Testis (tissue), 2 donors: ENCODE data around the gene HK1.

Experiments used
- POLR2A ChIP-seq: fragments of 450-650 bp; IDR thresholded peaks from one replicate; pipeline ENCODE4 v1.6.1; 2017; ENCODE audit warnings: antibody characterized with exemption, mild to moderate bottlenecking, moderate library complexity
- TF ChIP-seq, protein P1 (sequence below), 3 experiments: fragments of 450-650 bp in 2 of 3; fragments of 200-600 bp in 1 of 3; sonication (generic) in 1 of 3; IDR thresholded peaks; one replicate each; pipeline ENCODE4 v1.5.1; 2016 to 2019; ENCODE audit warnings: antibody characterized with exemption in 3 of 3, mild to moderate bottlenecking in 2 of 3, moderate library complexity in 1 of 3

DNA sequence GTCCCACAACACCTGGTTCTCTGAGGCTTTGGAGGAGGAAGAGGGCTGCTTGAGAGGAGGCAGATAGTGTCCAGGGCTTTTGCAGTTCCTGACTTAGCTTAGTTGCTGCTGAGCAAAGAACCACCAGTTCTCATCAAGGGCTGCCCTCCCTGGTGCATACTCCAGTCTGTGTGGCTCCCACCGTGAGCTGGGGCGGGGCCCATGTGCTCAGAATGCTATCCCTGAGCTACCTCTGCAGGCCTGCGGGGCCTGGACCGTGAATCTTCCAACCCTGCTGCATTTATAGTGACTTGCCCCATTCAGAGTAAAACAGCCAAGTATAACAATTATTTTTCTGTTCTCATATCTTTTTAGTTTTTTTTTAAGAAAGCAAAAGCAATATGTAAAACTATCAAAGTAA, 89.2 kb downstream of the HK1 start:
- no peak for TF ChIP-seq POLR2A
- TF ChIP-seq, protein P1, sequence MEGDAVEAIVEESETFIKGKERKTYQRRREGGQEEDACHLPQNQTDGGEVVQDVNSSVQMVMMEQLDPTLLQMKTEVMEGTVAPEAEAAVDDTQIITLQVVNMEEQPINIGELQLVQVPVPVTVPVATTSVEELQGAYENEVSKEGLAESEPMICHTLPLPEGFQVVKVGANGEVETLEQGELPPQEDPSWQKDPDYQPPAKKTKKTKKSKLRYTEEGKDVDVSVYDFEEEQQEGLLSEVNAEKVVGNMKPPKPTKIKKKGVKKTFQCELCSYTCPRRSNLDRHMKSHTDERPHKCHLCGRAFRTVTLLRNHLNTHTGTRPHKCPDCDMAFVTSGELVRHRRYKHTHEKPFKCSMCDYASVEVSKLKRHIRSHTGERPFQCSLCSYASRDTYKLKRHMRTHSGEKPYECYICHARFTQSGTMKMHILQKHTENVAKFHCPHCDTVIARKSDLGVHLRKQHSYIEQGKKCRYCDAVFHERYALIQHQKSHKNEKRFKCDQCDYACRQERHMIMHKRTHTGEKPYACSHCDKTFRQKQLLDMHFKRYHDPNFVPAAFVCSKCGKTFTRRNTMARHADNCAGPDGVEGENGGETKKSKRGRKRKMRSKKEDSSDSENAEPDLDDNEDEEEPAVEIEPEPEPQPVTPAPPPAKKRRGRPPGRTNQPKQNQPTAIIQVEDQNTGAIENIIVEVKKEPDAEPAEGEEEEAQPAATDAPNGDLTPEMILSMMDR (IDR thresholded peaks at IDR 0.05): no peak
